Calu3 (cell line): ENCODE measurements around the gene OR2T27. TPM values are rescaled to one million over a fixed set of nuclear protein-coding genes. Genes with fewer than 3 reads are reported as not detected.

Experiments
- BruUV-seq: library from RNA; stranded (reverse); fragments of 400-500 nt; replicated peaks from 2 replicates; lab custom pipeline; 2021; lab: Mats Ljungman, UMichigan
- CTCF ChIA-PET: fragments of 300-600 bp; sonication (Branson Sonifier 250); formaldehyde crosslinking; loops from one replicate; lab custom pipeline; 2022; ENCODE audit warnings: antibody characterized with exemption; lab: Charles Lee
- DNase-seq: peaks from one replicate; pipeline ENCODE4 v3.0.0; 2022
- H3K27ac Mint-ChIP-seq: one replicate; pipeline ENCODE4 v1.8.0; 2022; ENCODE audit warnings: mixed read lengths; ENCODE audit not compliant: unreplicated experiment
- H3K27me3 Mint-ChIP-seq: one replicate; pipeline ENCODE4 v1.8.0; 2022; ENCODE audit warnings: mixed read lengths; ENCODE audit not compliant: unreplicated experiment
- H3K36me3 Mint-ChIP-seq: one replicate; pipeline ENCODE4 v1.8.0; 2022; ENCODE audit warnings: mild to moderate bottlenecking, moderate library complexity, mixed read lengths; ENCODE audit not compliant: insufficient read depth, unreplicated experiment
- H3K4me1 Mint-ChIP-seq: one replicate; pipeline ENCODE4 v1.8.0; 2022; ENCODE audit warnings: mild to moderate bottlenecking, low read depth, mixed read lengths; ENCODE audit not compliant: unreplicated experiment
- H3K4me3 Mint-ChIP-seq: one replicate; pipeline ENCODE4 v1.8.0; 2022; ENCODE audit warnings: mild to moderate bottlenecking, low read depth, moderate library complexity, mixed read lengths; ENCODE audit not compliant: unreplicated experiment
- H3K9me3 Mint-ChIP-seq: one replicate; pipeline ENCODE4 v1.8.0; 2022; ENCODE audit warnings: low read depth, mixed read lengths; ENCODE audit not compliant: unreplicated experiment
- intact Hi-C: fragments of 100-400 bp; cut with micrococcal nuclease; formaldehyde crosslinking; loops from one replicate; pipeline ENCODE4 v1.10.0; 2022; ENCODE audit not compliant: unreplicated experiment
- total RNA-seq: library from RNA; stranded (reverse); gene quantifications from 2 replicates; pipeline ENCODE4 v1.2.3, GENCODE V29; 2022
- TF ChIP-seq, protein P1 (sequence below): fragments of 200-600 bp; IDR thresholded peaks from one replicate; pipeline ENCODE4 v1.8.0; 2022; ENCODE audit warnings: antibody characterized with exemption; ENCODE audit not compliant: unreplicated experiment

Gene OR2T27
- total RNA-seq, 1 experiment from 2014 or later, result not detected

DNA sequence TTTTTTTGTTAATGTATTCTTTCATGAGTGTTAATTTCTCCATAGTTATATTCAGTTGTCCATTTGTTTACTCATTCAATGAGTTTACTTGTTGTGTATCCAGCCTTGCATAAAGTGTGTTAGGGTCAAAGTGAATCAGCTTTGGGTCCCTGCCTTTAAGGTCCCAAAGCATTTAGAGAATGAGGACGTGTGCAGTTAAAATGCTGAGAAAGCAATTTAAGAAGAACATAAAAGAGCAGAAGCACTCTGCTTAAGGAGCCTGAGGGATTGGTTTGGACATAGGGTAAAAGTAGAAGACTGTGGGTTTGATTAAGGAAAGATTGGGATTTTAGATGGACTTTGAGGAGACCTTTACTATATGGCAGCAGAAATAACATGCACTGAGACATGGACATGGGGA is 43.8 kb upstream of the OR2T27 start:
- no peak for DNase-seq
- intact Hi-C loops, result no loop called here
- H3K9me3 Mint-ChIP-seq, result peaks cover 8% of the 10 kb centered on the region
- no peak overlapping the region for H3K4me3 Mint-ChIP-seq
- BruUV-seq, result no TSS peak
- TF ChIP-seq, protein P1, sequence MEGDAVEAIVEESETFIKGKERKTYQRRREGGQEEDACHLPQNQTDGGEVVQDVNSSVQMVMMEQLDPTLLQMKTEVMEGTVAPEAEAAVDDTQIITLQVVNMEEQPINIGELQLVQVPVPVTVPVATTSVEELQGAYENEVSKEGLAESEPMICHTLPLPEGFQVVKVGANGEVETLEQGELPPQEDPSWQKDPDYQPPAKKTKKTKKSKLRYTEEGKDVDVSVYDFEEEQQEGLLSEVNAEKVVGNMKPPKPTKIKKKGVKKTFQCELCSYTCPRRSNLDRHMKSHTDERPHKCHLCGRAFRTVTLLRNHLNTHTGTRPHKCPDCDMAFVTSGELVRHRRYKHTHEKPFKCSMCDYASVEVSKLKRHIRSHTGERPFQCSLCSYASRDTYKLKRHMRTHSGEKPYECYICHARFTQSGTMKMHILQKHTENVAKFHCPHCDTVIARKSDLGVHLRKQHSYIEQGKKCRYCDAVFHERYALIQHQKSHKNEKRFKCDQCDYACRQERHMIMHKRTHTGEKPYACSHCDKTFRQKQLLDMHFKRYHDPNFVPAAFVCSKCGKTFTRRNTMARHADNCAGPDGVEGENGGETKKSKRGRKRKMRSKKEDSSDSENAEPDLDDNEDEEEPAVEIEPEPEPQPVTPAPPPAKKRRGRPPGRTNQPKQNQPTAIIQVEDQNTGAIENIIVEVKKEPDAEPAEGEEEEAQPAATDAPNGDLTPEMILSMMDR, result no peak
- no peak overlapping the region for H3K27ac Mint-ChIP-seq
- no peaks in the 10 kb centered on the region for H3K36me3 Mint-ChIP-seq
- no peaks in the 10 kb centered on the region for H3K4me1 Mint-ChIP-seq
- no peaks in the 10 kb centered on the region for H3K27me3 Mint-ChIP-seq
- CTCF ChIA-PET, result no interaction called here

DNA sequence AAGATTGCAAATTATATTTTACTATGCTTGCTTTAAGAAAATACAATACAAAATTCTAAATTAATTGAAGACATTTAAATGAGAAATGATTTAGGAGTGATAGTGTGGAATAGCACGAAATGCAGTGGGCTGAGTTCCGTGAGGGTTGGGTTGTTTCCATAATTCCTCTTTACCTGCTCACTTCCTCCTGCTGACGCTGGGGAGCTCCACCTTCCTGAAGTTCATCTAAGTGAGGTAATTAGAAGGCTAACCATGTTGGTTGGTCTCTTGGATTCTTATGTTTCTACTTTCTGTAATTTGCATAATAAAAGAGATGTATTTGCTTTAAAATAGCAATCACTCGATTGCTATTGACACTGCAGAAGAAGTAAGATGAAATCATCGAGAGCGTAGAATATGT is 42.6 kb upstream of the OR2T27 start:
- no TSS peak for BruUV-seq
- Mint-ChIP-seq H3K9me3 (peaks cover 8% of the 10 kb centered on the region), H3K27ac (no peak overlapping the region), H3K27me3 (no peaks in the 10 kb centered on the region), H3K4me1 (no peaks in the 10 kb centered on the region), H3K36me3 (no peaks in the 10 kb centered on the region), H3K4me3 (no peak overlapping the region)
- CTCF ChIA-PET, result no interaction called here
- DNase-seq, result no peak
- intact Hi-C loops, result loop anchor here (2.0 kb wide), 1 partner anchor 109 kb away; no protein-coding TSS in a partner anchor
- TF ChIP-seq, protein P1, result no peak

DNA sequence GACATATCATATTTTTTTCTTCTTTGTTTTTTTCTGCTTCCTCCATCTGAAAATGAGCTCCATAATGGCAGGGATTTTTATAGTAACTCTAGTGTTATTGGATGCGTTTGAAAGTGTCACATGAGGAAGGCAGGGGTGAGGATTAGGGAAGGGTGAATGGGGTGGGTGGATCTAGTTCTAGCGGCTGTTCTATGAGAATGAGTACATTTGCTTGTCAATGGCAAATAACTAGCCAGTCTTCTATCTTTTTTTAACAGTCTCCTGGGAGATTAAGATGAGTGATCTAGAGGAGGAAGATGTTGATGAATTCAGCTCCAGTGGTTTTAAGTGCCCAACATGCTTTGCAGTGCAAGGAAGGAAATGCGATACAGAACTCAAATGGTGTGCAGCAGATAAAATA is 41.4 kb upstream of the OR2T27 start:
- TF ChIP-seq, protein P1, result no peak
- CTCF ChIA-PET, result interaction anchor here (0.6 to 0.7 kb wide), 3 partner anchors 61 to 262 kb away, joined by 4 to 6 read pairs (median 4); no protein-coding TSS in a partner anchor
- H3K27ac Mint-ChIP-seq, result no peak overlapping the region
- no peaks in the 10 kb centered on the region for H3K27me3 Mint-ChIP-seq
- no peaks in the 10 kb centered on the region for H3K36me3 Mint-ChIP-seq
- no peaks in the 10 kb centered on the region for H3K4me1 Mint-ChIP-seq
- peaks cover 11% of the 10 kb centered on the region for H3K9me3 Mint-ChIP-seq
- no peak for DNase-seq
- H3K4me3 Mint-ChIP-seq, result no peak overlapping the region
- intact Hi-C loops, result loop anchor here (2.0 kb wide), 1 partner anchor 110 kb away; no protein-coding TSS in a partner anchor
- BruUV-seq, result no TSS peak

DNA sequence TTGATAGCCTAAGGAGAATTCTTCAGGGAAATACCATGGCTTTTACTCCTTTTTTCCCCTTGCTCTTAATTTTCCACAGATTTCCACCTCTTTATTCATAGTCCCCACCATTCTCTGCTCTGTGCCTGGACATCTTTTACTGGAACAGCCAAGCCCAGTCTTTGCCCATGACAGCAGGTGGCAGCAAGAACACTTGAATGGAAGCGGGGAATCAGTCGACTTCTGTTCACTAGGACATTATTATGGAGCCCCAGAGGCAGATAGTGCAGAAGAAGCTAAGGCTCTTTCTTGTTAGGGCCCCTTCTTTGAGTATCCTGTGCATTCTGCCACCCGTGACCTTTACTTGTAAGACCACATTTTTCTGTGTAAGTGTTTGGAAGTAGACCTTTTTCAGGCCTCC is 40.9 kb upstream of the OR2T27 start:
- TF ChIP-seq, protein P1, result no peak
- Mint-ChIP-seq H3K9me3 (peaks cover 11% of the 10 kb centered on the region), H3K4me1 (no peaks in the 10 kb centered on the region), H3K27me3 (no peaks in the 10 kb centered on the region), H3K36me3 (no peaks in the 10 kb centered on the region), H3K4me3 (no peak overlapping the region), H3K27ac (no peak overlapping the region)
- peak; percentile 43 for DNase-seq
- CTCF ChIA-PET, result no interaction called here
- BruUV-seq, result no TSS peak
- intact Hi-C loops, result loop anchor here (2.0 kb wide), 1 partner anchor 111 kb away; no protein-coding TSS in a partner anchor
